SU-DHL-6 (cell line): ENCODE results near the gene ADPRH.

Source experiments
- H2AFZ ChIP-seq: fragments of 200-600 bp; sonication (generic); 2 replicates; pipeline ENCODE4 v1.6.1; 2014; ENCODE audit warnings: low read depth, mild to moderate bottlenecking, moderate library complexity, mixed read lengths, antibody characterized with exemption, low read length; ENCODE audit not compliant: severe bottlenecking
- H3F3A ChIP-seq: fragments of 200-600 bp; shearing (Covaris generic); 2 replicates; pipeline ENCODE4 v1.6.0; 2016; ENCODE audit warnings: antibody characterized with exemption, mild to moderate bottlenecking; ENCODE audit not compliant: insufficient read depth
- H3K27ac ChIP-seq: fragments of 200-600 bp; sonication (generic); 2 replicates; pipeline ENCODE4 v1.5.1; 2016; ENCODE audit warnings: low read depth, mild to moderate bottlenecking, low read length, moderate library complexity, mixed read lengths
- H3K27me3 ChIP-seq: fragments of 200-600 bp; sonication (generic), shearing (Covaris generic); 2 replicates; pipeline ENCODE4 v1.6.0; 2014; ENCODE audit warnings: mild to moderate bottlenecking, low read length
- H3K36me3 ChIP-seq: fragments of 200-600 bp; sonication (generic); 2 replicates; pipeline ENCODE4 v1.6.1; 2014; ENCODE audit warnings: mild to moderate bottlenecking, low read length, mixed read lengths
- H3K4me2 ChIP-seq: fragments of 300-600, 200-600 bp; shearing (Covaris generic), sonication (generic); 2 replicates; pipeline ENCODE4 v1.6.0; 2014; ENCODE audit warnings: low read length, low read depth, mild to moderate bottlenecking; ENCODE audit not compliant: poor library complexity, severe bottlenecking
- H3K4me3 ChIP-seq: fragments of 200-600 bp; sonication (generic); 2 replicates; pipeline ENCODE4 v1.5.1; 2014; ENCODE audit warnings: antibody characterized with exemption, low read length, mild to moderate bottlenecking, mixed read lengths; ENCODE audit not compliant: insufficient read depth, poor library complexity, severe bottlenecking
- H3K79me2 ChIP-seq: fragments of 200-600 bp; sonication (generic); 2 replicates; pipeline ENCODE4 v1.6.1; 2014; ENCODE audit warnings: mild to moderate bottlenecking, low read length, moderate library complexity; ENCODE audit not compliant: insufficient read depth
- H3K9ac ChIP-seq: fragments of 200-600 bp; sonication (generic); 2 replicates; pipeline ENCODE4 v1.7.0; 2014; ENCODE audit warnings: mild to moderate bottlenecking, low read length
- H3K9me2 ChIP-seq: fragments of 200-600 bp; sonication (generic); replicated peaks from 2 replicates; pipeline ENCODE4 v1.6.1; 2014; ENCODE audit warnings: low read length; ENCODE audit not compliant: insufficient read depth
- H3K9me3 ChIP-seq: fragments of 200-600 bp; sonication (generic); 2 replicates; pipeline ENCODE4 v1.6.1; 2014; ENCODE audit warnings: low read length, mixed read lengths; ENCODE audit not compliant: insufficient read depth
- H4K20me1 ChIP-seq: fragments of 200-600 bp; sonication (generic); 2 replicates; pipeline ENCODE4 v1.6.1; 2014; ENCODE audit warnings: low read depth, mild to moderate bottlenecking, antibody characterized with exemption, low read length, moderate library complexity, mixed read lengths
- CTCF ChIP-seq: fragments of 200-600 bp; sonication (generic); IDR thresholded peaks from one replicate; pipeline ENCODE4 v1.5.1; 2017; ENCODE audit warnings: antibody characterized with exemption, mild to moderate bottlenecking, low read length, moderate library complexity; ENCODE audit not compliant: insufficient read depth, poor library complexity, severe bottlenecking
- EZH2phosphoT487 ChIP-seq: fragments of 200-600 bp; sonication (generic), shearing (Covaris generic); conservative IDR thresholded peaks from 2 replicates; pipeline ENCODE4 v1.6.1; 2018; ENCODE audit warnings: mild to moderate bottlenecking, antibody characterized with exemption, low read length, moderate library complexity, mixed read lengths

The ADPRH gene

GRCh38 chr3:119585856-119586570, 6.7 kb downstream of the ADPRH start:
- Histone ChIP-seq H3K4me2 (no peak overlapping the region), H3K27ac (no peak overlapping the region), H4K20me1 (no peaks in the 10 kb centered on the region), H3K4me3 (no peak overlapping the region), H3K27me3 (no peaks in the 10 kb centered on the region), H3K9me2 (no peaks in the 10 kb centered on the region), H3K79me2 (no peaks in the 10 kb centered on the region), H2AFZ (no peak overlapping the region), H3K9me3 (no peaks in the 10 kb centered on the region), H3K9ac (no peak overlapping the region), H3K36me3 (no peaks in the 10 kb centered on the region; the same call in 1 of the 2 replicates), H3F3A (0 out of 2 replicates have a peak, but pooled peaks cover 3% of the 10 kb centered on the region)
- TF ChIP-seq CTCF (no peak), EZH2phosphoT487 (no peak)

GRCh38 chr3:119586733-119587172, 7.5 kb downstream of the ADPRH start:
- Histone ChIP-seq H3K9me2 (no peaks in the 10 kb centered on the region), H3K4me2 (no peak overlapping the region), H3K79me2 (no peaks in the 10 kb centered on the region), H3K36me3 (no peaks in the 10 kb centered on the region; the same call in 1 of the 2 replicates), H3K9ac (no peak overlapping the region), H3K9me3 (no peaks in the 10 kb centered on the region), H3F3A (no peaks in the 10 kb centered on the region), H4K20me1 (no peaks in the 10 kb centered on the region), H3K4me3 (no peak overlapping the region), H3K27me3 (no peaks in the 10 kb centered on the region), H2AFZ (no peak overlapping the region), H3K27ac (no peak overlapping the region)
- no peak for TF ChIP-seq EZH2phosphoT487
- no peak for TF ChIP-seq CTCF

GRCh38 chr3:119588112-119588511, 8.8 kb downstream of the ADPRH start:
- H3K27me3 ChIP-seq = no peaks in the 10 kb centered on the region
- H3F3A ChIP-seq = no peaks in the 10 kb centered on the region
- no peaks in the 10 kb centered on the region for H3K9me2 ChIP-seq
- TF ChIP-seq EZH2phosphoT487 (no peak), CTCF (no peak)
- H3K9ac ChIP-seq = no peak overlapping the region
- no peak overlapping the region for H3K4me3 ChIP-seq
- no peaks in the 10 kb centered on the region for H4K20me1 ChIP-seq
- H2AFZ ChIP-seq = no peak overlapping the region
- no peak overlapping the region for H3K27ac ChIP-seq
- H3K79me2 ChIP-seq = no peaks in the 10 kb centered on the region
- no peaks in the 10 kb centered on the region for H3K9me3 ChIP-seq
- H3K36me3 ChIP-seq = no peaks in the 10 kb centered on the region; the same call in 1 of the 2 replicates
- no peak overlapping the region for H3K4me2 ChIP-seq
